Neural cell (in vitro differentiated cells): ENCODE data around the gene FAM216B. TPM values are rescaled to one million over a fixed set of nuclear protein-coding genes. Genes with fewer than 3 reads are reported as not detected.

Experiments
- H2AFZ ChIP-seq: fragments of 200-600, 300-800 bp; sonication (generic), shearing (Covaris generic); 2 replicates; pipeline ENCODE4 v1.6.0; 2014; ENCODE audit warnings: low read depth, mild to moderate bottlenecking, antibody characterized with exemption, low read length, moderate library complexity
- H3F3A ChIP-seq: fragments of 200-600 bp; shearing (Covaris generic); 2 replicates; pipeline ENCODE4 v1.6.1; 2016; ENCODE audit warnings: mild to moderate bottlenecking, moderate library complexity, mixed read lengths, antibody characterized with exemption, low read length; ENCODE audit not compliant: insufficient read depth, poor library complexity, severe bottlenecking
- H3K27ac ChIP-seq: fragments of 200-600, 300-800 bp; sonication (generic), shearing (Covaris generic); 2 replicates; pipeline ENCODE4 v1.5.1; 2014; ENCODE audit warnings: mild to moderate bottlenecking, low read length, moderate library complexity
- H3K27me3 ChIP-seq: fragments of 300-800, 200-600 bp; sonication (generic), shearing (Covaris generic); 2 replicates; pipeline ENCODE4 v1.6.0; 2014; ENCODE audit warnings: mild to moderate bottlenecking, low read depth, low read length, moderate library complexity; ENCODE audit not compliant: insufficient read depth
- H3K36me3 ChIP-seq: fragments of 300-800, 200-600 bp; sonication (generic), shearing (Covaris generic); 2 replicates; pipeline ENCODE4 v1.5.1; 2014; ENCODE audit warnings: mild to moderate bottlenecking, antibody characterized with exemption, low read length, moderate library complexity; ENCODE audit not compliant: insufficient read depth
- H3K4me2 ChIP-seq: fragments of 300-800, 200-600 bp; sonication (generic), shearing (Covaris generic); 2 replicates; pipeline ENCODE4 v1.6.0; 2014; ENCODE audit warnings: mild to moderate bottlenecking, low read length
- H3K4me3 ChIP-seq: fragments of 300-800, 200-600 bp; sonication (generic), shearing (Covaris generic); 2 replicates; pipeline ENCODE4 v1.5.1; 2014; ENCODE audit warnings: mild to moderate bottlenecking, low read length, moderate library complexity
- H3K79me2 ChIP-seq: fragments of 200-600 bp; shearing (Covaris generic); replicated peaks from 2 replicates; pipeline ENCODE4 v1.6.0; 2014; ENCODE audit warnings: mild to moderate bottlenecking, low read length, moderate library complexity; ENCODE audit not compliant: insufficient read depth
- H3K9ac ChIP-seq: fragments of 300-800, 200-600 bp; sonication (generic), shearing (Covaris generic); 2 replicates; pipeline ENCODE4 v1.6.1; 2016; ENCODE audit warnings: mild to moderate bottlenecking, low read length, mixed read lengths
- H3K9me2 ChIP-seq: fragments of 200-600 bp; shearing (Covaris generic); 2 replicates; pipeline ENCODE4 v1.6.1; 2016; ENCODE audit warnings: mild to moderate bottlenecking, low read length, mixed read lengths; ENCODE audit not compliant: insufficient read depth
- H3K9me3 ChIP-seq: fragments of 200-600, 300-800 bp; sonication (generic), shearing (Covaris generic); 2 replicates; pipeline ENCODE4 v1.6.1; 2016; ENCODE audit warnings: mild to moderate bottlenecking, mixed run types, low read length, moderate library complexity, mixed read lengths
- H4K20me1 ChIP-seq: fragments of 200-600 bp; shearing (Covaris generic); 2 replicates; pipeline ENCODE4 v1.6.1; 2016; ENCODE audit warnings: mild to moderate bottlenecking, mixed run types; ENCODE audit not compliant: insufficient read depth
- EP300 ChIP-seq: fragments of 450-650 bp; conservative IDR thresholded peaks from 2 replicates; pipeline ENCODE4 v1.6.1; 2014; ENCODE audit warnings: antibody characterized with exemption, mild to moderate bottlenecking, moderate library complexity; ENCODE audit not compliant: poor library complexity, severe bottlenecking
- EZH2 ChIP-seq: fragments of 200-600, 300-800 bp; shearing (Covaris generic), sonication (generic); IDR thresholded peaks from 2 replicates; pipeline ENCODE4 v1.6.1; 2014; ENCODE audit warnings: antibody characterized with exemption, low read length, borderline replicate concordance, mild to moderate bottlenecking; ENCODE audit not compliant: insufficient read depth, poor library complexity, severe bottlenecking
- MXI1 ChIP-seq: fragments of 450-650 bp; conservative IDR thresholded peaks from 2 replicates; pipeline ENCODE4 v1.6.1; 2014; ENCODE audit warnings: antibody characterized with exemption, mild to moderate bottlenecking; ENCODE audit not compliant: poor library complexity, severe bottlenecking
- POLR2AphosphoS5 ChIP-seq: IDR thresholded peaks from 2 replicates; pipeline ENCODE4 v1.6.1; 2012
- RAD21 ChIP-seq: fragments of 450-650 bp; conservative IDR thresholded peaks from 2 replicates; pipeline ENCODE4 v1.6.1; 2014; ENCODE audit warnings: antibody characterized with exemption, mild to moderate bottlenecking, moderate library complexity
- REST ChIP-seq: IDR thresholded peaks from 2 replicates; pipeline ENCODE4 v1.6.1; 2012; ENCODE audit warnings: borderline replicate concordance
- SMC3 ChIP-seq: fragments of 450-650 bp; conservative IDR thresholded peaks from 2 replicates; pipeline ENCODE4 v1.6.1; 2014; ENCODE audit warnings: antibody characterized with exemption, mild to moderate bottlenecking, moderate library complexity; ENCODE audit not compliant: poor library complexity
- TAF1 ChIP-seq: IDR thresholded peaks from 2 replicates; pipeline ENCODE4 v1.6.1; 2012; ENCODE audit warnings: low read depth
- polyA plus RNA-seq: library from polyadenylated mRNA; depleted of rRNA; stranded (reverse); fragments of >200 nt; gene quantifications from 2 replicates; pipeline ENCODE4 v1.2.3, GENCODE V29; 2014
- TF ChIP-seq, protein P1 (sequence below): fragments of 450-650 bp; IDR thresholded peaks from 2 replicates; pipeline ENCODE4 v1.5.1; 2014; ENCODE audit warnings: antibody characterized with exemption, mild to moderate bottlenecking, moderate library complexity; ENCODE audit not compliant: poor library complexity, severe bottlenecking

Gene FAM216B
- polyA plus RNA-seq, 1 donor from 2014 or later = not detected

GRCh38 chr13:42747399-42747873 lies 33.9 kb upstream of the FAM216B start:
- H2AFZ ChIP-seq = no peak overlapping the region
- no peak overlapping the region for H3K9ac ChIP-seq
- H3K27ac ChIP-seq = no peak overlapping the region
- H3K36me3 ChIP-seq = no peaks in the 10 kb centered on the region
- TF ChIP-seq SMC3 (no peak), EP300 (no peak), TAF1 (no peak), EZH2 (no peak), RAD21 (no peak), MXI1 (no peak), POLR2AphosphoS5 (no peak), REST (no peak)
- TF ChIP-seq, protein P1, sequence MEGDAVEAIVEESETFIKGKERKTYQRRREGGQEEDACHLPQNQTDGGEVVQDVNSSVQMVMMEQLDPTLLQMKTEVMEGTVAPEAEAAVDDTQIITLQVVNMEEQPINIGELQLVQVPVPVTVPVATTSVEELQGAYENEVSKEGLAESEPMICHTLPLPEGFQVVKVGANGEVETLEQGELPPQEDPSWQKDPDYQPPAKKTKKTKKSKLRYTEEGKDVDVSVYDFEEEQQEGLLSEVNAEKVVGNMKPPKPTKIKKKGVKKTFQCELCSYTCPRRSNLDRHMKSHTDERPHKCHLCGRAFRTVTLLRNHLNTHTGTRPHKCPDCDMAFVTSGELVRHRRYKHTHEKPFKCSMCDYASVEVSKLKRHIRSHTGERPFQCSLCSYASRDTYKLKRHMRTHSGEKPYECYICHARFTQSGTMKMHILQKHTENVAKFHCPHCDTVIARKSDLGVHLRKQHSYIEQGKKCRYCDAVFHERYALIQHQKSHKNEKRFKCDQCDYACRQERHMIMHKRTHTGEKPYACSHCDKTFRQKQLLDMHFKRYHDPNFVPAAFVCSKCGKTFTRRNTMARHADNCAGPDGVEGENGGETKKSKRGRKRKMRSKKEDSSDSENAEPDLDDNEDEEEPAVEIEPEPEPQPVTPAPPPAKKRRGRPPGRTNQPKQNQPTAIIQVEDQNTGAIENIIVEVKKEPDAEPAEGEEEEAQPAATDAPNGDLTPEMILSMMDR = no peak
- H3K4me2 ChIP-seq = no peak overlapping the region
- no peaks in the 10 kb centered on the region for H3K9me2 ChIP-seq
- H3K79me2 ChIP-seq = no peaks in the 10 kb centered on the region
- H3F3A ChIP-seq = no peaks in the 10 kb centered on the region
- H3K4me3 ChIP-seq = no peak overlapping the region
- H4K20me1 ChIP-seq = no peaks in the 10 kb centered on the region
- H3K9me3 ChIP-seq = no peaks in the 10 kb centered on the region
- H3K27me3 ChIP-seq = no peaks in the 10 kb centered on the region

- Histone ChIP-seq H3F3A (no peaks in the 10 kb centered on the region), H3K27me3 (no peaks in the 10 kb centered on the region), H3K9me2 (no peaks in the 10 kb centered on the region), H3K4me3 (no peak overlapping the region), H3K79me2 (no peaks in the 10 kb centered on the region), H3K36me3 (no peaks in the 10 kb centered on the region), H4K20me1 (no peaks in the 10 kb centered on the region), H3K9me3 (no peaks in the 10 kb centered on the region), H3K27ac (no peak overlapping the region), H3K4me2 (no peak overlapping the region), H2AFZ (no peak overlapping the region), H3K9ac (no peak overlapping the region)
- TF ChIP-seq RAD21 = no peak
- TF ChIP-seq EP300 = no peak
- TF ChIP-seq, protein P1 = no peak
- TF ChIP-seq POLR2AphosphoS5 = no peak
- TF ChIP-seq EZH2 = no peak
- no peak for TF ChIP-seq MXI1
- no peak for TF ChIP-seq TAF1
- no peak for TF ChIP-seq REST
- no peak for TF ChIP-seq SMC3
Measured at GRCh38 chr13:42750794-42751193, 30.6 kb upstream of the FAM216B start.
